ENCODE results near the gene SRPK2.

DNA sequence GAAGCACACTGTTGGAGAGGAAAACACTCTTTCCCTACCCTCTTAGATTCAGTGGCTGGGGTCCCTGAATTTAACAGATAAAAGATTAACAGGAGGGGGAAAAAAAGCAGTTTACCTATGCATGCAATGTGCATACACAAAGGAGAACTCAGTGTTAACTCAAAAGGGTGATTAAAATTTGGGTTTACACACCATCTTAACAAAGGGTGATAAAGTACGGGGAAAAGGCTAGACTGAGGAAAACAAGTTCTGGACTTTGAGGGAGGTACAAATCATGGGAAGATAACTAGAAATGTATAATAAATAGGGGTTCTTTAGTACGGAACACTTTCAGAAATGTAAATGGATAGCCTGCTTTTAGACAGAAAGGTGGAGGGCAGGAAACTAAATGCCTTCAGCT lies 83.1 kb downstream of the SRPK2 start:
- TF ChIP-seq, protein P1, sequence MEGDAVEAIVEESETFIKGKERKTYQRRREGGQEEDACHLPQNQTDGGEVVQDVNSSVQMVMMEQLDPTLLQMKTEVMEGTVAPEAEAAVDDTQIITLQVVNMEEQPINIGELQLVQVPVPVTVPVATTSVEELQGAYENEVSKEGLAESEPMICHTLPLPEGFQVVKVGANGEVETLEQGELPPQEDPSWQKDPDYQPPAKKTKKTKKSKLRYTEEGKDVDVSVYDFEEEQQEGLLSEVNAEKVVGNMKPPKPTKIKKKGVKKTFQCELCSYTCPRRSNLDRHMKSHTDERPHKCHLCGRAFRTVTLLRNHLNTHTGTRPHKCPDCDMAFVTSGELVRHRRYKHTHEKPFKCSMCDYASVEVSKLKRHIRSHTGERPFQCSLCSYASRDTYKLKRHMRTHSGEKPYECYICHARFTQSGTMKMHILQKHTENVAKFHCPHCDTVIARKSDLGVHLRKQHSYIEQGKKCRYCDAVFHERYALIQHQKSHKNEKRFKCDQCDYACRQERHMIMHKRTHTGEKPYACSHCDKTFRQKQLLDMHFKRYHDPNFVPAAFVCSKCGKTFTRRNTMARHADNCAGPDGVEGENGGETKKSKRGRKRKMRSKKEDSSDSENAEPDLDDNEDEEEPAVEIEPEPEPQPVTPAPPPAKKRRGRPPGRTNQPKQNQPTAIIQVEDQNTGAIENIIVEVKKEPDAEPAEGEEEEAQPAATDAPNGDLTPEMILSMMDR (conservative IDR thresholded peaks at IDR 0.05; ENCODE audit: low read depth, low read length): no peak
- no peak for TF ChIP-seq EZH2 (IDR thresholded peaks at IDR 0.05; ENCODE audit: borderline replicate concordance, low read depth, low read length, poor library complexity, severe bottlenecking)
